ENCODE measurements around the gene SRP14. TPM values are rescaled to one million over a fixed set of nuclear protein-coding genes. Genes with fewer than 3 reads are reported as not detected.
"Not testable (repeated sequence)": the region's sequence is repeated elsewhere in the genome, so short reads cannot be mapped to it uniquely, and the experiment has no call there.

The SRP14 gene
- total RNA-seq, 1 donor from 2014 or later: 171 TPM

GRCh38 chr15:40051616-40052415 is 12.8 kb upstream of the SRP14 start:
- intact Hi-C loops (cut with micrococcal nuclease): no loop called here

GRCh38 chr15:40050788-40051470 is 11.9 kb upstream of the SRP14 start:
- intact Hi-C loops (cut with micrococcal nuclease): no loop called here

- intact Hi-C loops (cut with micrococcal nuclease): loop anchor here (5.0 kb wide), 1 partner anchor 128 kb away; no protein-coding TSS in a partner anchor
Measured at GRCh38 chr15:40048926-40049475, 10.0 kb upstream of the SRP14 start.

GRCh38 chr15:40048211-40048792 is 9.3 kb upstream of the SRP14 start:
- intact Hi-C loops (cut with micrococcal nuclease): loop anchor here (5.0 kb wide), 1 partner anchor 129 kb away; no protein-coding TSS in a partner anchor

GRCh38 chr15:40047415-40048210 is 8.6 kb upstream of the SRP14 start:
- intact Hi-C loops (cut with micrococcal nuclease): loop anchor here (5.0 kb wide), 1 partner anchor 130 kb away; no protein-coding TSS in a partner anchor

- intact Hi-C loops (cut with micrococcal nuclease): loop anchor here (5.0 kb wide), 1 partner anchor 130 kb away; no protein-coding TSS in a partner anchor
Measured at GRCh38 chr15:40046721-40047414, 7.9 kb upstream of the SRP14 start.

GRCh38 chr15:40045572-40046217 is 6.7 kb upstream of the SRP14 start:
- intact Hi-C loops (cut with micrococcal nuclease): loop anchor here (1.0 to 5.0 kb wide), 3 partner anchors 62 to 229 kb away; no protein-coding TSS in a partner anchor

GRCh38 chr15:40044717-40045571 is 6.0 kb upstream of the SRP14 start:
- intact Hi-C loops (cut with micrococcal nuclease): loop anchor here (1.0 to 5.0 kb wide), 3 partner anchors 62 to 229 kb away; no protein-coding TSS in a partner anchor

GRCh38 chr15:40043927-40044716 is 5.1 kb upstream of the SRP14 start:
- intact Hi-C loops (cut with micrococcal nuclease): no loop called here

GRCh38 chr15:40042791-40043320 is 3.9 kb upstream of the SRP14 start:
- intact Hi-C loops (cut with micrococcal nuclease): no loop called here

- intact Hi-C loops (cut with micrococcal nuclease): no loop called here
Measured at GRCh38 chr15:40040770-40041169, 1.8 kb upstream of the SRP14 start.

GRCh38 chr15:40040293-40040635 is 1.3 kb upstream of the SRP14 start:
- intact Hi-C loops (cut with micrococcal nuclease): no loop called here

- intact Hi-C loops (cut with micrococcal nuclease): loop anchor here (2.0 kb wide), 4 partner anchors 61 to 251 kb away; partner anchors contain the start of genes BMF and GPR176
Measured at GRCh38 chr15:40038275-40038637, 725 bp downstream of the SRP14 start.

- intact Hi-C loops (cut with micrococcal nuclease): loop anchor here (2.0 kb wide), 4 partner anchors 61 to 251 kb away; partner anchors contain the start of genes BMF and GPR176
Measured at GRCh38 chr15:40037721-40038120, 1.3 kb downstream of the SRP14 start.

GRCh38 chr15:40035182-40035581 is 3.8 kb downstream of the SRP14 start:
- intact Hi-C loops (cut with micrococcal nuclease): not testable (repeated sequence)

GRCh38 chr15:40034186-40034946 is 4.6 kb downstream of the SRP14 start:
- intact Hi-C loops (cut with micrococcal nuclease): no loop called here
